Esophagus squamous epithelium (tissue), 4 donors: ENCODE data around the gene TAOK3.

ENCODE experiments used
- CTCF ChIP-seq, 6 experiments: fragments of 450-650 bp in 4 of 6; fragments of 200-600 bp in 2 of 6; sonication (generic) in 2 of 6; IDR thresholded peaks; one replicate each; pipeline ENCODE4 v1.5.1; 2016 to 2019; ENCODE audit warnings: antibody characterized with exemption in 6 of 6, mild to moderate bottlenecking in 4 of 6, moderate library complexity in 4 of 6
- POLR2A ChIP-seq, 4 donors: fragments of 450-650 bp; IDR thresholded peaks; one replicate each; pipeline ENCODE4 v1.6.1; 2017; ENCODE audit warnings: antibody characterized with exemption in 4 of 4, mild to moderate bottlenecking in 4 of 4, moderate library complexity in 3 of 4

DNA sequence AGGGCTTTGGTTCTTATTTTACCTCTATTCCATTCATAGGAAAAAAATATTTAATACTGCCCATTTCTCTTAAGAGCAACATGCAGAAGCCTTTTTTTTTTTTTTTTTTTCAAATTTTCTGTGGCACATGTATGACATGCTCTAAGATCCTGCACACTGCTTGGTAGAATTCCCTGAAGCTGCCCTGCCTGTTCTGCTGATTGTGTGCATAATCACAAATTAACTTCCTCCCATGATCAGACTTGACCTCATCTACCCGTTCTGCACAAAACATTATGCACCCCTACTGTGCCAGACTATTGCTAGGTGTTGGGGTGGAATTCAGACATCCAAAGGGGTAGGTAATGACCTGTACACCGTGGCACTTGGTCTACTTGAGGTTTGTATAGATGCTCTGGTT, 25.8 kb upstream of the TAOK3 start:
- TF ChIP-seq CTCF (IDR thresholded peaks at IDR 0.05) (no peak), POLR2A (IDR thresholded peaks at IDR 0.05) (no peak)
